IPS-18c (cell line): ENCODE data around the gene TECPR1.

Experiments used
- H3K4me3 ChIP-seq: 2 replicates; pipeline ENCODE4 v1.7.0; 2013; ENCODE audit warnings: low read depth, mild to moderate bottlenecking, low read length, moderate library complexity; ENCODE audit not compliant: insufficient read depth
- H3K9me3 ChIP-seq: one replicate; pipeline ENCODE4 v1.6.1; 2013; ENCODE audit warnings: mild to moderate bottlenecking, low read length, moderate library complexity; ENCODE audit not compliant: control insufficient read depth, insufficient read depth

Gene TECPR1

GRCh38 chr7:98168904-98169621 lies 83.0 kb downstream of the TECPR1 start:
- H3K9me3 ChIP-seq, result no peaks in the 10 kb centered on the region
- no peak overlapping the region for H3K4me3 ChIP-seq

GRCh38 chr7:98168181-98168903 lies 83.7 kb downstream of the TECPR1 start:
- H3K4me3 ChIP-seq, result no peak overlapping the region
- no peaks in the 10 kb centered on the region for H3K9me3 ChIP-seq

GRCh38 chr7:98167653-98168052 lies 84.4 kb downstream of the TECPR1 start:
- no peak overlapping the region for H3K4me3 ChIP-seq
- no peaks in the 10 kb centered on the region for H3K9me3 ChIP-seq

GRCh38 chr7:98166668-98166970 lies 85.4 kb downstream of the TECPR1 start:
- H3K4me3 ChIP-seq, result no peak overlapping the region
- H3K9me3 ChIP-seq, result no peaks in the 10 kb centered on the region

GRCh38 chr7:98165827-98166667 lies 86.0 kb downstream of the TECPR1 start:
- no peaks in the 10 kb centered on the region for H3K9me3 ChIP-seq
- H3K4me3 ChIP-seq, result no peak overlapping the region
